ENCODE measurements around the gene PABPN1.
"Not testable (repeated sequence)": the region's sequence is repeated elsewhere in the genome, so short reads cannot be mapped to it uniquely, and the experiment has no call there.

Gene PABPN1, protein sequence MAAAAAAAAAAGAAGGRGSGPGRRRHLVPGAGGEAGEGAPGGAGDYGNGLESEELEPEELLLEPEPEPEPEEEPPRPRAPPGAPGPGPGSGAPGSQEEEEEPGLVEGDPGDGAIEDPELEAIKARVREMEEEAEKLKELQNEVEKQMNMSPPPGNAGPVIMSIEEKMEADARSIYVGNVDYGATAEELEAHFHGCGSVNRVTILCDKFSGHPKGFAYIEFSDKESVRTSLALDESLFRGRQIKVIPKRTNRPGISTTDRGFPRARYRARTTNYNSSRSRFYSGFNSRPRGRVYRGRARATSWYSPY

GRCh38 chr14:23320584-23321571, at the start of gene PABPN1:
PABPN1 (plus strand) TSS chr14:23321457; CDS start chr14:23321470, 13 bp downstream.
- peak; percentile 99 for DNase-seq (ENCODE audit: low spot score)

- DNase-seq (ENCODE audit: low spot score) = no peak
Measured at GRCh38 chr14:23275412-23275811, 45.8 kb upstream of the PABPN1 start.

DNA sequence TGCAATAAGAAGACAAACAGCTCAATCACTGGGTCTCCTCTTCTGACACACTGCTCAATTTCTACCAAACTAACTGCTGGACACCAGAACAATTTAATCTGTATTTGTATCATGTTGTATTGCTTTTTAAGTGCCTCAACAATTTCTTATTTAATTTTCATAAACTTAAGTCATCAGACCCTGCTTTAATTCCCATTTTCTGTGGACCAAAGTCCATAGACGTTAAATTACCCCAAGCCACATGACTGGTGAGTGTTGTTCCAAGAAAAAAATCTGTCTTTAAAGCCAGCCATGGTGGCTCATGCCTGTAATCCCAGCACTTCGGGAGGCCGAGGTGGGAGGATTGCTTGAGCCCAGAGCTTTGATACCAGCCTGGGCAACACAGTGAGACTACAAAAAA, 44.1 kb upstream of the PABPN1 start:
- DNase-seq (ENCODE audit: low spot score) = no peak

- DNase-seq (ENCODE audit: low spot score) = not testable (repeated sequence)
Measured at GRCh38 chr14:23277928-23278327, 43.3 kb upstream of the PABPN1 start.

DNA sequence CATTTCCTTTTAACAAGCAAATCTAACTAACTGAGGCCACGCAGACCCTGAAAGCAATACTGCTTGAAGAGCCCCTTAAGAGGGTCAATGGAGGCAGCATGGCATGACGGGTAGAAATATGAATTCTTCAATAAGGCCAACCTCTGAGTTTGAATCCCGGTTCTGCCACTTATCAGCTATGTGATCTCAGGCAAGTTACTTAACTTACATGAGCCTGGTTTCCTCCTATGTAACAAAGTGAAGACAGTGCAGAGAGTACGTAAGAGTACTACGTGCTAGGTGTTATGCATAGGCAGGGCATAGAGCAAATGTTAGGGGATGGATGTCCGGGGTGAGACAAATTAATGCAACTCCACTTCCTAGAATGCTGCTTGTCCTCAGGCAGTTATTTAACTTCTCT, 40.0 kb upstream of the PABPN1 start:
- no peak for DNase-seq (ENCODE audit: low spot score)

- DNase-seq (ENCODE audit: low spot score) = no peak
Measured at GRCh38 chr14:23284654-23285529, 36.4 kb upstream of the PABPN1 start.

DNA sequence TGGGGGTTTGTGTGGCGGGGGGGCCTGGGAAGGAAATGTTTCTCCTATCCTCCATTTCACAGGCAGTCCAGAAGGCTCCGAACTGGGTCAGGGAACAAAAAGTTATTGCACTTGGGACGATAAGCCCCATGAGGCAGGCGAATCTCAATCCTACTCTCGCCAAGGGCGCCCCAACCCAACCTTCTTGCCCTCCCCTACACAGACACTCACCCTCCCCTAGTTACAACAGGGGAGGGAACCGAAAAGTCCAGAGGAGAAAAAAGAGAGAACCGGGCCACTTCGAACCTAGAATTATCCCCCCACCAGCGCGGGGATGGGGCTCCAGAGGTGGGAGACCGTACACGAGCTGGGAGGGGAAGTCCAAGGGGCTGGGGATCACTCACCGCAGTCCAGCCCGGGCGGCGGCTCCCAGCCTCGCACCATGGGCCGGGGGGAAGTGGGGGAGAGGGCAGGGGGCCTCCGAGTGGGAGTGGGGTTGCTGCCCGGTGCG, 35.7 kb upstream of the PABPN1 start:
- DNase-seq (ENCODE audit: low spot score) = no peak

DNA sequence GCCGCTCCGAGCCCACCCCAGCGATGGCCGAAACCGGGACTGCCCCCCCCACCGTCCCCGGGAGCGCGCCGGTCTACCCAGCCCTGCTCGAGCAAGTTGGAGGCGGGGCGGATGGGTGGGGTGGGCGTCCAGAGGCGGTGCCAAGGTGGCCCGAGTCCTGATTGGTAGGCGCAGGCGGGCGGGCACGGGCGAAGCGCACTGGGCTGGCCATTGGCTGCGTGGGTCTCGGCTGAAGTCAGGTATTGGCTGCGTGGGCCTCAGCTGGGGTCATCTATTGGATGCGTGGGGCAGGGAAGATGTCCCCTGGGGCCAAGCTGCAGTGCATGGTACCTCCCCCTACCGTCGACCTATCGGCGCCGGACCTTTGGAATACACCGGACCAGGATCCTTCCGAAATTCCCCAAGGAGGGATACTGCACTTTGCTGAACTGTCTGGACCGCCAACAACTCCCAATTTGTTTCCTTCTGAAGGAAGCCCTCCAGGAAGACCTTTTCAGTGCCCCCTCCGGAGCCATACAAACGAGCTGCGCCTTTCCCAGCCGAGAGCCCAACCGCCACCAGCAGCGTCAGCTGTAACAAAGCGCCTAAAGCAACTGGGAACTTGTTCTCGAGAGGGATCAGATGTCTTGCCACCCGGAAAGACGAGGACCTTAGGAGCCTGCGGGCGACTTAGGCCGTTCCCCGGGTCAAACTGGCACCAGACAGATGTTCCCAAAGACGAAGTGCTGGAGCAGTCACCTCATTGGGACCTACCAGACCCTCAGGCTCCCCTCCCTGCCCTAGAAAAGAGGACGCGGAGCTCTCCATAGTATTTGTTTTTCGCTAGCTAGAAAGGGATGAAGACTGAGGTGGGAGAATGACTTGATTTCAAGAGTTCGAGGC, 35.0 kb upstream of the PABPN1 start, which contains the start of gene HOMEZ:
Gene HOMEZ, minus strand, starts transcription at position 113 of the 882 bp plus-strand sequence. CDS start 180 bp downstream, outside the sequence.
- peak; percentile 98 for DNase-seq (ENCODE audit: low spot score)

DNA sequence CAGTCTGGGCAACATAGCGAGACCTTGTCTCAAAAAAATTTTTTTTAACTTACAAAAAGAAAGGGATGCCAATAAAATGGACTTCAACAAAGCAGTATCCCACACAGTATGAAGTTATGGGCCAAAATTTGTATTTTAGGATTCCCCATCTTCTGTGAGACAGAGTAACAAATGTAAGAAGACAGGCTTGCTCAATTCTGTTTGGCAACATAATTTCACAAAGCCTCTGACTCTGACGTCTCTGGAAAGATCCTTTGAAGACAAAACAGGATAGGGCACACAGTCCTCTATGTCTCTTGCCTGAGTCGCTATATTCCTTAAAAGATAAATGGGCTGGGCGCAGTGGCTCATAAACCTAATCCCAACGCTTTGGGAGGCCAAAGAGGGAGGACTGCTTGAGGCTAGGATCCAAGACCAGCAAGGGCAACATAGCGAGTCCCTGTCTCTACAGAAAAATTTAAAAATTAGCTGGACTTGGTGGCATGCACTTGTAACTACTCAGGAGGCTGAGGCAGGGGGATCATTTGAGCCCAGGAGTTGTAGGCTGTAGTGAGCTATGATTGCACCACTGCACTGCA, 34.3 kb upstream of the PABPN1 start:
- no peak for DNase-seq (ENCODE audit: low spot score)

- peak; percentile 22 for DNase-seq (ENCODE audit: low spot score)
Measured at GRCh38 chr14:23294734-23295561, 26.3 kb upstream of the PABPN1 start.

DNA sequence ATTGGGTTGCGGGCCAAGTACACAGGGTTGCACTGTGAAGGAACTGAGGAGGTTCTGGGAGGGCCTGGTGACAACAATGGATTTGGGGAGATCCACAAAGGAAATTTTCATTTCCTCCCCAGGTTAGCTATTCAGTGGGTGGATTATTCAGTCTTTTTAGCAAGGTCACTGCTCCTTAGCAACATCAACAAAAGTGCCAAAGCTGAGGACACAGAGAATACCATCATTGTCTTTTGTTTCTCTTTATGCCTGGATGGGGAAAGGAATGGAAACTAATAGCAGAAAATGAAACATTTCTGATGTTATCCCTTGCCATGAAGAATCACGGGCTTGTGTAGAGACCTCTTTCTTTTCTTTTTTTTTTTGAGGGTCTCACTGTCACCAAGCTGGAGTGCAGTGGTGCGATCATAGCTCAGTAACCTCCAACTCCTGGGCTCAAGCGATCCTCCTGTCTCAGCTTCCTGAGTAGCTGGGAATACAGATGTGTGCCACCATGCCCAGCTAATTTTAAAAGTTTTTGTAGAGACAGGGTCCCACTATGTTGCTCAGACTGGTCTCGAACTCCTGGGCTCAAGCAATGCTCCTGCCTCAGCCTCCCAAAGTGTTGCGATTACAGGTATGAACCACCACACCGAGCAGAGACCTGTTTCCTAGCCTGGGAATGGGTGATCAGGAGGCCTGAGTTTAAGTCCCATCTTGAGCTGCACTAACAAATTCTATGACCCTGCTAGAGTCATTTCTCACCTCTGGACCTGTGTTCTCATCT, 25.1 kb upstream of the PABPN1 start:
- DNase-seq (ENCODE audit: low spot score) = no peak

- no peak for DNase-seq (ENCODE audit: low spot score)
Measured at GRCh38 chr14:23297096-23297495, 24.2 kb upstream of the PABPN1 start.

GRCh38 chr14:23297611-23298277, 23.5 kb upstream of the PABPN1 start:
- no peak for DNase-seq (ENCODE audit: low spot score)

- no peak for DNase-seq (ENCODE audit: low spot score)
Measured at GRCh38 chr14:23299211-23299957, 21.9 kb upstream of the PABPN1 start.

- no peak for DNase-seq (ENCODE audit: low spot score)
Measured at GRCh38 chr14:23299986-23300686, 21.1 kb upstream of the PABPN1 start.

GRCh38 chr14:23300687-23301223, 20.5 kb upstream of the PABPN1 start:
- DNase-seq (ENCODE audit: low spot score) = no peak
